PC-9 (cell line): ENCODE results near the gene MAPK10. TPM values are rescaled to one million over a fixed set of nuclear protein-coding genes. Genes with fewer than 3 reads are reported as not detected.

Experiments
- BruUV-seq: library from RNA; stranded (reverse); fragments of 400-500 nt; replicated peaks from 2 replicates; lab custom pipeline; 2021; lab: Mats Ljungman, UMichigan
- CTCF ChIA-PET: fragments of 300-600 bp; sonication (Branson Sonifier 250); formaldehyde crosslinking; loops from one replicate; lab custom pipeline; 2022; ENCODE audit warnings: antibody characterized with exemption; lab: Charles Lee
- POLR2A ChIA-PET: fragments of 300-600 bp; sonication (Branson Sonifier 250); formaldehyde crosslinking; loops from one replicate; lab custom pipeline; 2022; ENCODE audit warnings: antibody characterized with exemption; ENCODE audit not compliant: unreplicated experiment; lab: Charles Lee
- DNase-seq, 2 experiments: peaks; one replicate each; pipeline versions ENCODE4 v3.0.0 to v3.0.0-alpha.2; 2015 to 2022; ENCODE audit warnings: mixed read lengths in 1 of 2
- H2AFZ ChIP-seq: fragments of 200-600 bp; sonication (generic); 2 replicates; pipeline ENCODE4 v1.8.1; 2017; ENCODE audit warnings: antibody characterized with exemption
- H3F3A ChIP-seq: fragments of 200-600 bp; sonication (generic); 2 replicates; pipeline ENCODE4 v1.8.1; 2017; ENCODE audit warnings: antibody characterized with exemption, mild to moderate bottlenecking, low read depth; ENCODE audit not compliant: insufficient read depth
- H3K27ac ChIP-seq: fragments of 200-600 bp; sonication (generic); 2 replicates; pipeline ENCODE4 v1.6.1; 2016; ENCODE audit warnings: mixed run types
- H3K27me3 ChIP-seq: fragments of 200-600 bp; sonication (generic); 2 replicates; pipeline ENCODE4 v1.6.1; 2016; ENCODE audit warnings: low read depth, mixed run types; ENCODE audit not compliant: insufficient read depth
- H3K36me3 ChIP-seq: fragments of 200-600 bp; sonication (generic); 2 replicates; pipeline ENCODE4 v1.6.1; 2016; ENCODE audit warnings: low read depth, mixed run types
- H3K4me1 ChIP-seq: fragments of 200-600 bp; sonication (generic); replicated peaks from 2 replicates; pipeline ENCODE4 v1.6.1; 2016; ENCODE audit warnings: mixed run types; ENCODE audit not compliant: insufficient read depth
- H3K4me2 ChIP-seq: fragments of 200-600 bp; sonication (generic); 2 replicates; pipeline ENCODE4 v1.6.1; 2017; ENCODE audit warnings: mixed run types
- H3K4me3 ChIP-seq: fragments of 200-600 bp; sonication (generic); 2 replicates; pipeline ENCODE4 v1.6.1; 2016; ENCODE audit warnings: mixed run types
- H3K79me2 ChIP-seq: fragments of 200-600 bp; sonication (generic); 2 replicates; pipeline ENCODE4 v1.6.1; 2017; ENCODE audit warnings: low read depth, mixed run types
- H3K9me2 ChIP-seq: fragments of 200-600 bp; sonication (generic); 2 replicates; pipeline ENCODE4 v1.8.1; 2017; ENCODE audit warnings: mild to moderate bottlenecking; ENCODE audit not compliant: insufficient read depth
- H3K9me3 ChIP-seq: fragments of 200-600 bp; sonication (generic); 2 replicates; pipeline ENCODE4 v1.8.1; 2016; ENCODE audit warnings: low read depth; ENCODE audit not compliant: insufficient read depth
- H4K20me1 ChIP-seq: fragments of 200-600 bp; sonication (generic); 2 replicates; pipeline ENCODE4 v1.8.1; 2017; ENCODE audit not compliant: insufficient read depth
- EZH2 ChIP-seq: fragments of 200-600 bp; sonication (generic); IDR thresholded peaks from 2 replicates; pipeline ENCODE4 v1.8.0; 2017; ENCODE audit warnings: antibody characterized with exemption, low read depth
- intact Hi-C: fragments of 100-400 bp; cut with micrococcal nuclease; formaldehyde crosslinking; loops from one replicate; pipeline ENCODE4 v1.10.0; 2022; ENCODE audit not compliant: unreplicated experiment
- total RNA-seq: library from RNA; stranded (reverse); gene quantifications from 2 replicates; pipeline ENCODE4 v1.2.3, GENCODE V29; 2021
- TF ChIP-seq, protein P1 (sequence below): fragments of 200-600 bp; sonication (generic); conservative IDR thresholded peaks from 2 replicates; pipeline ENCODE4 v1.6.1; 2017; ENCODE audit warnings: mixed run types, antibody characterized with exemption, mild to moderate bottlenecking, moderate library complexity

MAPK10 gene
- total RNA-seq, 1 experiment from 2014 or later, result 4.2 TPM

DNA sequence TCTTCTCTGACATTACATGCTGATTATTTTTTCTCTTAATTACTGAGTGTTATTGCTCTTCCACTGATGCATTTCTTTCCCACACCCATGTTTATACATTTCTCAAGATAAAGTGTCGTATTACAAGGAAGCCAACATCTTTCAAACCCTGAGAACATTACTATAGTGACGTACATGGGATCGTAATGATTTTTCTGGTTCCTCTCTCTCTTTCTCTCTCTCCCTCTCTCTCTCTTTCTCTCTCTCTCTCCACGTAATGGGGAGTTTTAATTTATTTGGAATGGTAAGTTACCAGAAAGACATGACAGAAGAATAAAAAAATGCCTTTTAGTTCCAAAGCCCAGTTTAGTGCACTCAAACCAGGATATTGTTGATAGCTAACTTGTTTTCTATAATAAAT, 40.4 kb upstream of the MAPK10 start:
- CTCF ChIA-PET, result no interaction called here
- H3K4me1 ChIP-seq, result no peaks in the 10 kb centered on the region
- no peaks in the 10 kb centered on the region for H3K9me3 ChIP-seq
- H3K4me3 ChIP-seq, result no peak overlapping the region
- H4K20me1 ChIP-seq, result no peaks in the 10 kb centered on the region
- no peak overlapping the region for H2AFZ ChIP-seq
- no peak overlapping the region for H3K4me2 ChIP-seq
- H3K9me2 ChIP-seq, result no peaks in the 10 kb centered on the region
- BruUV-seq, result no TSS peak
- TF ChIP-seq, protein P1, sequence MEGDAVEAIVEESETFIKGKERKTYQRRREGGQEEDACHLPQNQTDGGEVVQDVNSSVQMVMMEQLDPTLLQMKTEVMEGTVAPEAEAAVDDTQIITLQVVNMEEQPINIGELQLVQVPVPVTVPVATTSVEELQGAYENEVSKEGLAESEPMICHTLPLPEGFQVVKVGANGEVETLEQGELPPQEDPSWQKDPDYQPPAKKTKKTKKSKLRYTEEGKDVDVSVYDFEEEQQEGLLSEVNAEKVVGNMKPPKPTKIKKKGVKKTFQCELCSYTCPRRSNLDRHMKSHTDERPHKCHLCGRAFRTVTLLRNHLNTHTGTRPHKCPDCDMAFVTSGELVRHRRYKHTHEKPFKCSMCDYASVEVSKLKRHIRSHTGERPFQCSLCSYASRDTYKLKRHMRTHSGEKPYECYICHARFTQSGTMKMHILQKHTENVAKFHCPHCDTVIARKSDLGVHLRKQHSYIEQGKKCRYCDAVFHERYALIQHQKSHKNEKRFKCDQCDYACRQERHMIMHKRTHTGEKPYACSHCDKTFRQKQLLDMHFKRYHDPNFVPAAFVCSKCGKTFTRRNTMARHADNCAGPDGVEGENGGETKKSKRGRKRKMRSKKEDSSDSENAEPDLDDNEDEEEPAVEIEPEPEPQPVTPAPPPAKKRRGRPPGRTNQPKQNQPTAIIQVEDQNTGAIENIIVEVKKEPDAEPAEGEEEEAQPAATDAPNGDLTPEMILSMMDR, result no peak
- TF ChIP-seq EZH2, result no peak
- POLR2A ChIA-PET, result no interaction called here
- H3K27me3 ChIP-seq, result no peaks in the 10 kb centered on the region
- H3K27ac ChIP-seq, result no peak overlapping the region
- no peaks in the 10 kb centered on the region for H3F3A ChIP-seq
- H3K79me2 ChIP-seq, result no peaks in the 10 kb centered on the region
- intact Hi-C loops, result no loop called here
- DNase-seq, result no peak
- H3K36me3 ChIP-seq, result no peaks in the 10 kb centered on the region

DNA sequence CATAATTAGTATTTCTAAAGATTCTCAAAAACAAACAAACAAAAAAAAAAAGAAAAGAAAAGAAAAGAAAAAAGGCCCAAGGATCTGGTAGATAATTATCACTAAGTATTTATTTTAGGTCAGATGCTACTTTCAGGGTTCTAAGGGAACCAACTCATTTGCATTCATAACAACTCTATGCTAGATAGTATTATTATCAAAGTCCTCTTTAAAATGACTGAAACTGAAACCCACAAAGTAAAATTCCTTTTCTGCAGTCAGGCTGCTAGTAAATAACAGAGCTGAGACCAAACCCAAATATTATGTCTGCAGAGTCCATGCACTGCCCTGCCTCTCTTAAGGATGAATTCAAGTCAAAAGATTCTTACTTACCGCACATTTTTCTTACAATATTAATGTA, 38.3 kb upstream of the MAPK10 start:
- Histone ChIP-seq H3K9me3 (no peaks in the 10 kb centered on the region), H3K27ac (no peak overlapping the region), H3K36me3 (no peaks in the 10 kb centered on the region), H3K4me1 (no peaks in the 10 kb centered on the region), H3K27me3 (no peaks in the 10 kb centered on the region), H3K4me3 (no peak overlapping the region), H3K9me2 (no peaks in the 10 kb centered on the region), H3K79me2 (no peaks in the 10 kb centered on the region), H2AFZ (no peak overlapping the region), H4K20me1 (no peaks in the 10 kb centered on the region), H3F3A (no peaks in the 10 kb centered on the region), H3K4me2 (no peak overlapping the region)
- intact Hi-C loops, result no loop called here
- ChIA-PET CTCF (interaction anchor here (0.6 kb wide), 1 partner anchor 271 kb away, joined by 3 read pairs; no protein-coding TSS in a partner anchor), POLR2A (no interaction called here)
- no peak for TF ChIP-seq EZH2
- TF ChIP-seq, protein P1, result no peak
- BruUV-seq, result no TSS peak
- DNase-seq, result no peak

DNA sequence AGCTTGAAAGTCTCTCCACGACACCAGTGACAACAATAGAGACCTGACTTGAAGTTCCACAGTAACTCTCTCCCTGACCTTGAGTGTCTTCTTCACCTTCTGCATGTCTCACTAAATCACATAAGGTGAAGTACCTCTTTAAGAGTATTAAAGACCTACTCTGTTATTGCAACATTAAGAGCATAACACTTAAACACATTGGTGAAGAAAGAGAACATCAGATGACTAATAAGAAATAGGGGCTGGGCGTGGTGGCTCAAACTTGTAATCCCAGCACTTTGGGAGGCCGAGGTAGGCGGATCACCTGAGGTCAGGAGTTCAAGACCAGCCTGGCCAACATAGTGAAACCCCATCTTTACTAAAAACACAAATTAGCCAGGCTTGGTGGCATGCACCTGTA, 33.9 kb upstream of the MAPK10 start:
- H3K9me3 ChIP-seq, result no peaks in the 10 kb centered on the region
- no TSS peak for BruUV-seq
- no peaks in the 10 kb centered on the region for H3K9me2 ChIP-seq
- no peak for TF ChIP-seq EZH2
- TF ChIP-seq, protein P1, result no peak
- H3K4me2 ChIP-seq, result no peak overlapping the region
- H3K27ac ChIP-seq, result no peak overlapping the region
- CTCF ChIA-PET, result no interaction called here
- no peaks in the 10 kb centered on the region for H3K27me3 ChIP-seq
- POLR2A ChIA-PET, result no interaction called here
- H3F3A ChIP-seq, result no peaks in the 10 kb centered on the region
- H2AFZ ChIP-seq, result no peak overlapping the region
- intact Hi-C loops, result no loop called here
- H3K4me1 ChIP-seq, result no peaks in the 10 kb centered on the region
- DNase-seq, result no peak
- no peaks in the 10 kb centered on the region for H3K79me2 ChIP-seq
- H3K36me3 ChIP-seq, result no peaks in the 10 kb centered on the region
- no peak overlapping the region for H3K4me3 ChIP-seq
- no peaks in the 10 kb centered on the region for H4K20me1 ChIP-seq
